Skeletal muscle tissue (tissue), 4 donors: ENCODE measurements around the gene FBXO21. TPM values are rescaled to one million over a fixed set of nuclear protein-coding genes. Genes with fewer than 3 reads are reported as not detected.
"Not testable (repeated sequence)": the region's sequence is repeated elsewhere in the genome, so short reads cannot be mapped to it uniquely, and the experiment has no call there.

Experiments
- H3K27ac ChIP-seq: one replicate; pipeline ENCODE4 v1.7.0; 2013; ENCODE audit warnings: mild to moderate bottlenecking, low read depth, low read length, inconsistent platforms
- H3K27me3 ChIP-seq, 3 donors: one replicate each; pipeline ENCODE4 v1.7.0; 2013; ENCODE audit warnings: low read length in 3 of 3; ENCODE audit not compliant: control insufficient read depth in 3 of 3, insufficient read depth in 3 of 3
- H3K36me3 ChIP-seq, 3 donors: one replicate each; pipeline ENCODE4 v1.7.0; 2013; ENCODE audit warnings: low read length in 3 of 3; ENCODE audit not compliant: control insufficient read depth in 3 of 3, insufficient read depth in 3 of 3
- H3K4me1 ChIP-seq, 3 donors: one replicate each; pipeline ENCODE4 v1.7.0; 2013; ENCODE audit warnings: low read length in 3 of 3, mild to moderate bottlenecking in 3 of 3; ENCODE audit not compliant: control insufficient read depth in 3 of 3, insufficient read depth in 3 of 3
- H3K4me3 ChIP-seq, 3 donors: one replicate each; pipeline ENCODE4 v1.7.0; 2013; ENCODE audit warnings: low read length in 3 of 3
- H3K9ac ChIP-seq, 3 donors: one replicate each; pipeline ENCODE4 v1.7.0; 2013; ENCODE audit warnings: low read length in 3 of 3, mild to moderate bottlenecking in 3 of 3, moderate library complexity in 2 of 3, low read depth in 1 of 3
- H3K9me3 ChIP-seq, 3 donors: one replicate each; pipeline ENCODE4 v1.7.0; 2013; ENCODE audit warnings: low read length in 3 of 3; ENCODE audit not compliant: control insufficient read depth in 3 of 3
- total RNA-seq: library from RNA; depleted of rRNA; stranded (reverse); fragments of >200 nt; gene quantifications from one replicate; pipeline ENCODE4 v1.2.3, GENCODE V29; 2014
- donor health status: Osteomylitis.

Gene FBXO21
- total RNA-seq, 1 donor from 2014 or later = 37.6 TPM

DNA sequence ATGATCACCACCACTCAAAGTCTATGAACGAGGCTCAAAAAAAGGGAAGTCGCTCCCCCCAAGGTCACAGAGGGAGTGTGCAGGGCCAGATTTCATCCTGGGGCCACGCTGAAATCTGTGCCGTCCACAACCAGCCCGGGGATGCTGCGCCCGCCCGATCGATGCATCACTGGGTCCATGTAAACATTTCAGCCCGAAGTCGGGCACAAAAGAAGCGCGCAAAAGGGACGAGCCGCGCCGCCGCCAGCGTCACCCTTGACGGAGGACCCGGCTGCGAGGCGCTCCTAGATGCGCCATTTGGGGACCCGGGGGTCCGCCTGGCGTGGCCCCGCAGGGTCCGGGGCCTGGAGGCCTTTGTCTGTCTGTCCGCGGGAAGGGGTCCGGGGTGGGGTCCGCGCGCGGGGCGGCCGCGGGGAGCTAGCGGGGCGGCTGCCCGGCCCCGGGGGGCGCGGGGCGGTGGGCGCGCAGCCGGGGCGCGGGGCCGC lies 503 bp downstream of the FBXO21 start:
- no peaks in the 10 kb centered on the region for H3K27me3 ChIP-seq

DNA sequence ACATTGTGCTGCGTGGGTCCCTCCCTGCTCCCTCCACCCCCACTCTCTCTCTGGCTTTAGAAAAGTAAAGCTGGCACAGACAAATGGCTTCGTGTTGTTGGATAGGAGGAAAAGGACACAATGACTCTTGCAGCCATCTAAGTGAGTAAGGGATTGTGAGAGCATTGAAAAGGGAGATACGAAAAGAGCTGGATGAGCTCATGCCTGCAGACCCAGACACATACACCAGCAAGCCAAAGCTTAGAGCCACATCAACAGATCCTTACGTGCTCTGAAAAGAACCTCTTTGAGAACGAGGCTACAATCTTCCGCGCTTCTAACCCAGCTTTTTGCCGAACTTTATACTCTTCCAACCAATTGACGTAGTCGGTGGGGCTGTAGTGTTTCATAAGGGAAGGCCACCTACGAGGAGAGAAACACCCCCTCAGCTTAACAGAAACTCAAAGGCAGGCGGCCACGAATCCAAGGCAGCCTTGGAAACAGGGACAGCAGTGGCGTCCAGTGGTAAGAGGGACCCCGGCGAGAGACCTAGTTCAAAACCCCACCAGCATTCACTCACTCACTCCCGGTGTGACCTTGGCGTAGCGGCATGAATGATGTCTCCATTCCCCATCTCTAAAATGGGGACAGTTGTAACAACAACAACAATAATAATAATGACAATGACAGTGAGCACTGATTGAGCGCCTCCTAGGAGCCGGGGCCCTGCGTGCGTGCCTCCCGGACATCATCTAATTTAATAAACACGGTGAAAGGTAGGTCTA lies 1.1 kb downstream of the FBXO21 start:
- peaks cover 0 to 15% (median 3%) of the 10 kb centered on the region in 3 donors for H3K36me3 ChIP-seq
- peaks cover 7 to 19% (median 9%) of the 10 kb centered on the region in 3 donors for H3K4me1 ChIP-seq
- peak overlapping the region; percentile 63 to 89 (median 74) for H3K9ac ChIP-seq
- peak overlapping the region; percentile 84 to 96 (median 93) for H3K4me3 ChIP-seq
- peaks cover 0 to 4% (median 2%) of the 10 kb centered on the region in 3 donors for H3K9me3 ChIP-seq
- H3K27me3 ChIP-seq = no peaks in the 10 kb centered on the region
- H3K27ac ChIP-seq = peak overlapping the region; percentile 68

More for the DNA sequence above, 503 bp downstream of the FBXO21 start:
- Histone ChIP-seq H3K9ac (peak overlapping the region; percentile 81 to 89 (median 81)), H3K9me3 (peaks cover 0 to 4% (median 2%) of the 10 kb centered on the region in 3 donors), H3K27ac (peak overlapping the region; percentile 68), H3K4me3 (peak overlapping the region; percentile 84 to 96 (median 93)), H3K4me1 (peaks cover 7 to 17% (median 9%) of the 10 kb centered on the region in 3 donors), H3K36me3 (peaks cover 0 to 11% (median 3%) of the 10 kb centered on the region in 3 donors)

DNA sequence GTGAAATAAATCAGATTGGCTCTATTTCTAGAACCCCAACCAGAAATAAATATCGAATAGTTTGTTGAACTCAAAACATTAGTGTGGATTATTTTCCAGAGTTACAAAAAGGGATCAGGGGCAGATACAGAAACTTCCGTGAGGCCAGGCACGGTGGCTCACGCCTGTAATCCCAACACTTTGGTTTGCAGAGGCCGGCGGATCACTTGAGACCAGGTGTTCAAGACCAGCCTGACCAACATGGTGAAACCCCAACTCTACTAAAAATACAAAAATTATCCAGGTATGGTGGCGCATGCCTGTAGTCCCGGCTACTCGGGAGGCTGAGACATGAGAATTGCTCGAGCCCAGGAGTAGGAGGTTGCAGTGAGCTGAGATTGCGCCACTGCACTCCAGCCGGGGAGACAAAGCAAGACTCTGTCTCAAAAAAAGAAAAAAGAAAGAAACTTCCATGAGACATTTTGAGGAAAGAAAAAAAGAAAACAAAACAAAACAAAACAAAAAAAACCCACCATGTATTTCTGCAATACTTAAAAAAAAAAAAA lies 2.1 kb downstream of the FBXO21 start:
- H3K4me1 ChIP-seq = peaks cover 7 to 19% (median 9%) of the 10 kb centered on the region in 3 donors
- no peak overlapping the region for H3K9ac ChIP-seq
- H3K27me3 ChIP-seq = no peaks in the 10 kb centered on the region
- no peaks in the 10 kb centered on the region for H3K9me3 ChIP-seq
- peaks cover 0 to 20% (median 3%) of the 10 kb centered on the region in 3 donors for H3K36me3 ChIP-seq
- no peak overlapping the region for H3K27ac ChIP-seq
- no peak overlapping the region for H3K4me3 ChIP-seq

DNA sequence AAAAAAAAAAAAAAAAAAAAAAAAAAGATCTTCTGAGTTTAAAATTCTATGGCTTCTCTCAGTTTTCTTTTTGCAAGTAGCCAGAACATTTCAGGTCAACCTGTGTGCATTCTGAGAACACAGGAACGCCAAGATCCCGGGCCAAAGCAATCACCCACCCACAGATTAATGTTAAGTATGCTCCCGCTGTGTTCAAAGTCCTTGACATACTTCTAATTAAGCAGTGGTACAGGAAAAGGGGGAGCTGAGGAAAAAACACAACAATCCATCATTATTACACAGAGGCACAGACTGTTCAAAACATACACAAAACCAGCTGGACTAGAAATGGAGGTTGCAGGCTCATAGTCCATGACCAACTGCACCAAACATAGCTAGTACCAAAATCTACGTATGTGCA lies 2.8 kb downstream of the FBXO21 start:
- H3K4me1 ChIP-seq = peaks cover 7 to 19% (median 9%) of the 10 kb centered on the region in 3 donors
- no peak overlapping the region for H3K9ac ChIP-seq
- peaks cover 0 to 20% (median 3%) of the 10 kb centered on the region in 3 donors for H3K36me3 ChIP-seq
- H3K4me3 ChIP-seq = no peak overlapping the region
- H3K27me3 ChIP-seq = no peaks in the 10 kb centered on the region
- no peaks in the 10 kb centered on the region for H3K9me3 ChIP-seq
- no peak overlapping the region for H3K27ac ChIP-seq

DNA sequence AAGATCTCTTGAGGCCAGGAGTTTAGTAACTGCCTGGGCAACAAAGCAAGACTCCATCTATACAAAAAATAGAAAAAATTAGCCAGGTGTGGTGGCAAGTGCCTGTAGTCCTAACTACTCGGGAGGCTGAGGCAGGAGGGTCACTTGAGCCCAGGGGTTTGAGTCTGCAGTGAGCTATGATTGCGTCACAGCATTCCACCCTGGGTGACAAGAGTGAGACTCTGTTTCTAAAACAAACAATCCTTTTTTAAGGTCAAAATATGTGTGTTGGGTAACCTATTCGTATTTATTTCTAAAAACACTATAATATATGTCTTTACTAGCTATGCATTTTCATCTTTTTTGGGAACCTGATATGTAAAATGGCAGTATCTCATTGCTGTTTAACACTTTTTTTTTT lies 7.4 kb downstream of the FBXO21 start:
- Histone ChIP-seq H3K9ac (no peak overlapping the region), H3K27me3 (no peaks in the 10 kb centered on the region), H3K4me3 (no peak overlapping the region), H3K27ac (no peak overlapping the region), H3K9me3 (no peaks in the 10 kb centered on the region), H3K36me3 (peaks cover 3 to 34% (median 11%) of the 10 kb centered on the region in 3 donors), H3K4me1 (peaks cover 0 to 10% (median 9%) of the 10 kb centered on the region in 3 donors)

DNA sequence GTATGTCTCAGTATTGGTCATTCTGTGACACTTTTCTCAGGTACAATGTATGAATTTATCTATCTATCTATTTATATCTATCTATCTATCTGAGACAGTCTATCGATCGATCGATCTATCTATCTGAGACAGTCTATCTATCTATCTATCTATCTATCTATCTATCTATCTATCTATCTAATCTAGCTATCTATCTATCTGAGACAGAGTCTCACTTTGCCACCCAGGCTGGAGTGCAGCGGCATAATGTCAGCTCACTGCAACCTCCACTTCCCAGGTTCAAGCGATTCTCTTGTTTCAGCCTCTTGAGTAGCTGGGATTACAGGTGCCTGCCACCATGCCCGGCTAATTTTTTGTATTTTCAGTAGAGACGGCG lies 8.8 kb downstream of the FBXO21 start:
- not testable (repeated sequence) for H3K27ac ChIP-seq, H3K9me3 ChIP-seq, H3K27me3 ChIP-seq, H3K9ac ChIP-seq, H3K4me3 ChIP-seq
- Histone ChIP-seq H3K36me3 (peaks cover 4 to 35% (median 12%) of the 10 kb centered on the region in 3 donors), H3K4me1 (peaks cover 0 to 11% (median 10%) of the 10 kb centered on the region in 3 donors)

DNA sequence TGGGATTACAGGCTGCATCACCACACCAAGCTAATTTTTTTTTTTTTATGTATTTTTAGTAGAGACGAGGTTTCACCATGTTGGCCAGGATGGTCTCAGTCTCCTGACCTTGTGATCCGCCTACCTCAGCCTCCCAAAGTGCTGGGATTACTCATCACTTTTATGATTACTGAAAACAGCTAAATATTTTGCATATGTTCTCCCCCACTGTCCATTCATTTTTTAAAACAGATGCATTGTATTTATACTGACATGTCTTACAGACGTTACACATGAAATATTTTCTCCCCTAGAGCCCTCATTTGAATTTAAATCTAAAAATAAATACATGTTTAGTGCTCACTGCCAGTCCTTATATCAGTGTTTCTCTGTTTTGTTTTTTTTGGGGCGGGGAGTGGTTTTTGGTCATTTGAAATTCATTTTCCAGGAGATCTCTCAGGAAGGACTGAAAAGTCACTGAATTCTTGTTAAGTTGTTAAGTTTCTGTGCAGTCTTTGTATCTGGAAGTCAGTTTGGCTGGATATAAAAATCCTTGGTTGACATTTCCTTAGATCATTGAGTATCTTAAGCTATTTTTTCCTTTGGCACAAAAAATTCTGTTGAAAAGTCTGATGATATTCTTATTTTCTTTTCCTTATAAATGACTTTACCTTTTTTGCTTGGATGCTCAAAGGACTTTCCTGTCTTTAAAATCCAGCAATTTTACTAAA lies 9.4 kb downstream of the FBXO21 start:
- no peaks in the 10 kb centered on the region for H3K27me3 ChIP-seq
- peaks cover 9 to 39% (median 17%) of the 10 kb centered on the region in 3 donors for H3K36me3 ChIP-seq
- H3K9ac ChIP-seq = no peak overlapping the region
- no peak overlapping the region for H3K4me3 ChIP-seq
- peaks cover 0 to 11% (median 10%) of the 10 kb centered on the region in 3 donors for H3K4me1 ChIP-seq
- no peaks in the 10 kb centered on the region for H3K9me3 ChIP-seq
- H3K27ac ChIP-seq = no peak overlapping the region

DNA sequence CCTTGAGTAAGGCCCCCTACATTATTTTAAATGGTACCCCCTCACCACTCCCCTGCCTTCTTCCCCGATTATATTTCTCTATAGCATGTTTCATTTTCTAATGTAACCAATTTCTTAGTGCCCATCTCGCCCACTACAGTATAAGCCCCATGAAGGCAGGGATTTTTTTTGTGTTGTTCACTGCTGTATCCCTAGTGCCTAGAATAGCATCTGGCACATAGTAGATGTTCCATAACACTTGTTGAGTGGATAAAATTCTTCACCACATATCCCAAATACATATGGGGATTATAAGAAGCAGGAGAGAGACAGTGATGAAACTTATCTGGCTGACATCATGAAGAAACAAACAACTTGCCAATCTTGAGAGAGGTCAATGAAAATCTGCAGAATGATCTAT lies 11.5 kb downstream of the FBXO21 start:
- peak overlapping the region; percentile 11 for H3K27ac ChIP-seq
- H3K4me3 ChIP-seq = no peak overlapping the region
- H3K9me3 ChIP-seq = no peaks in the 10 kb centered on the region
- H3K9ac ChIP-seq = no peak overlapping the region
- H3K4me1 ChIP-seq = peaks cover 0 to 10% (median 8%) of the 10 kb centered on the region in 3 donors
- H3K27me3 ChIP-seq = no peaks in the 10 kb centered on the region
- H3K36me3 ChIP-seq = peaks cover 19 to 45% (median 37%) of the 10 kb centered on the region in 3 donors

DNA sequence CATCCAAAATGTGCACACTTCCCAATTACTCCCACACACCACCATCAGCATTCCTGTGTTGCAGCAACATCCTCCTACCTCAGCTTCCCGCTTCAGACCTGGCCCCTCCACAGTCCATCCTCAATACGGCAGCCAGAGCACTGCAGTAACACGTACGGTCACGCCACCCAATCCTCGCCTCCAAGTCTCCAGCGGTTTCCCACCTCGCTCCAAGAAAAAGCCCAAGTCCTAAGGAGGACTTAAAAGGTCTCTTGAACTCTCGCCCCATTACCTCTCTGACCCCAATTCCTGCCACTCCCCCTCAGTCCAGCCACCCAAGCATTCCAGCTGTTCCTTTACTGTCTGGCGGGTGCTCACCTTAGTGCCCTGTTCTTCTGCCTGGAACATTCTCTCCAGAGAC lies 12.0 kb downstream of the FBXO21 start:
- Histone ChIP-seq H3K36me3 (peaks cover 23 to 46% (median 42%) of the 10 kb centered on the region in 3 donors), H3K27ac (peak overlapping the region; percentile 11), H3K27me3 (no peaks in the 10 kb centered on the region), H3K9me3 (no peaks in the 10 kb centered on the region), H3K4me1 (peaks cover 0 to 10% (median 8%) of the 10 kb centered on the region in 3 donors), H3K4me3 (no peak overlapping the region), H3K9ac (no peak overlapping the region)
